Muscle of arm (tissue), 12 donors: Measurements from ENCODE around the gene PET100. TPM values are rescaled to one million over a fixed set of nuclear protein-coding genes. Genes with fewer than 3 reads are reported as not detected.

Experiments used
- DNase-seq: peaks from one replicate; pipeline ENCODE4 v3.0.0-alpha.2; 2013
- polyA plus RNA-seq, 12 donors: library from polyadenylated mRNA; unstranded; fragments of 120-200 nt; gene quantifications; one replicate each; pipeline ENCODE4 v1.2.1, GENCODE V29; 2013; ENCODE audit not compliant: insufficient read length in 12 of 12

PET100 gene
- polyA plus RNA-seq, 12 donors, result 46.7 to 76.9 (median 63.3) TPM; not detected in 1

DNA sequence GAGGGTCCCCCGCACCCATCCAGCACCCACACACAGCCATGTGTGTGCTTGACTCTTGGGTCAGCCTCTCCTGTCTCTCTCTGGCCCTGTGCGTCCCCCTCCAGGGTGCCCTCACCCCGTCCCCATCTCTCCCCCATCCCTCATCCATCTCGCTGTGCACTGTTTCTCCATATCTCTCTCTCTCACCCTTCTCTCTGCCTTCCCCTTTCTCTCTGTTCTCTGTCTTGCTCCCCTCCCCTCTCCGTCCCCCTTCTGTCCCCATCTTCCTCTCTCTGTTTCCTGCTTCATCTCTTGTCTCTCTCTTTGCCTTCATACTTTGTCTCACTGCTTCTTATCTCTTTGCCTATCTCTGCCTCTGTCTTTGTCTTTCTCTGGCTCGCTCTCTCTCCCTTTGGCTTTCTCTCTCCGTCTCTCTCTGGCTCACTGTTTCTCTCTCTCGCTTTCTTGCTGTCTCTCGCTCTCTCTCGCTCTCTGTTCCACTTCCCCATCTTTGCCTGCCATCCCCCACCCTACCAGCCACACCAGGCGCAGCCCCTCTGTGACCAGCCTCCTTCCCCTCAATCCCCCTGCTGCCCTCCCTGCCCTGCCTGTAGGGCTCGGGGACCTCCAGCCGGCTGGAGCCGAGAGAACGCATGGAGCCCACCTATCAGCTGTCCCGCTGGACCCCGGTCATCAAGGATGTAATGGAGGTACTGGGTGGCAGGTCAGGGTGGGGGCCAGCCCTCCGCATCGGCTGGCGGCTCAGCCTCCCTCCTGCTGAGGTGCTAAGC is 16.2 kb downstream of the PET100 start:
- no peak for DNase-seq

DNA sequence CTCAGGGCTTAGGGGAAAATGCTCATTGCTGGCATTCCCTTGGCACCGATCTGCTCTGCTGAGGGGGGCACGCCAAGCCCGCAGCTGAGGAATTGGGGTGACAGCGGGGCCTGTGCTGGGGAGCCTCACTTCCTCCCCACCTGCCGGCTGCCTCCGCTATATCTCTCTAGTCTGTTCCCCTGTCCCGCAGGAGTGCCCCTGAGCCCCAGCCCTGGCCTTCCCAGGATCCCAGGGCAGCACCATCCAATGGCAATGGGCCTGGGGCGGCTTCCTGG is 16.8 kb downstream of the PET100 start:
- DNase-seq, result no peak

DNA sequence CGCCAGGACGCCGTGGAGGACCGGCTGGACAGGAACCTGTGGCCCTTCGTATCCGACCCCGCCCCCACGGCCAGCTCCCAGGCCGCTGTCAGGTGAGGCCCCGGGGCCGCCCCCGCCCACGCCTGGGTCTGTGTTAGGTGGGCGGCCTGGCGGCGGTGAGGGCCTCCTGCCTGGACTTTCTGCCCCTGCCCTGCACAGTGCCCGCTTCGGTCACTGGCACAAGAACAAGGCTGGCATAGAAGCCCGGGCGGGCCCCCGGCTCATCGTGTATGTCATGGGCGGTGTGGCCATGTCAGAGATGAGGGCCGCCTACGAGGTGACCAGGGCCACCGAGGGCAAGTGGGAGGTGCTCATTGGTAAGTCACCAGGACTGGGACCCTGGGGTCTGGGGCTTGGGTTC is 17.6 kb downstream of the PET100 start:
- DNase-seq, result no peak

DNA sequence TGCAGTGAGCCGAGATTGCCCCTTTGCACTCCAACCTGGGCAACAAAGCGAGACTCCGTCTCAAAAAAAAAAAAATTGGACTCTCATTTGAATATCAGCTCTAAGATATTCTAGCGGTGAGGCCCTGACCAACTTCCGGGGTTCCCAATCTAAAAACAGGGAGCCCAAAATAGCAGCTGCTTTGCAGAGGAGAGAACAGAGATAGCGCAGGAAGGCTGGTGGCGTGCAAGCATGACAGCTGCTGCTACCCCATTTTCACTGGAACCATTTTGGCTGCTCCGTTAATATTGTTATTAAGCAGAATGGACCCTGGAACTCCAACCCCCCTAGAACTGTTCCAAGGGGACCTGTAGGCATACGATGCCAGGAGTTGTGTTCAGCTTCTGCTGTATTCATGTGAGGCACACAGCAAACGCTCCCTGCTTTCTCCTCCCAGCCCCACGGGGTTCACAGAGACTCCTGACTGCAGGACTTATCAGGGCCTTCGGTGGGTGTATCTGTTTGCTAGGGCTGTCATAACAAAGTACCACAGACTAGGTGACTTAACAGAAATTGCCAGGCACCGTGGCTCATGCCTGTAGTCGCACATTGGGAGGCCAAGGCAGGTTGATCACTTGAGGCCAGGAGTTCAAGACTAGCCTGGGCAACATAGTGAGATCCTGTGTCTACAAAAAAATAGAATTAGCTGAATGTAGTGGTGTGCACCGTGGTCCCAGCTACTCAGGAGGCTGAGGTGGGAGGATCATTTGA is 18.8 kb downstream of the PET100 start:
- no peak for DNase-seq

DNA sequence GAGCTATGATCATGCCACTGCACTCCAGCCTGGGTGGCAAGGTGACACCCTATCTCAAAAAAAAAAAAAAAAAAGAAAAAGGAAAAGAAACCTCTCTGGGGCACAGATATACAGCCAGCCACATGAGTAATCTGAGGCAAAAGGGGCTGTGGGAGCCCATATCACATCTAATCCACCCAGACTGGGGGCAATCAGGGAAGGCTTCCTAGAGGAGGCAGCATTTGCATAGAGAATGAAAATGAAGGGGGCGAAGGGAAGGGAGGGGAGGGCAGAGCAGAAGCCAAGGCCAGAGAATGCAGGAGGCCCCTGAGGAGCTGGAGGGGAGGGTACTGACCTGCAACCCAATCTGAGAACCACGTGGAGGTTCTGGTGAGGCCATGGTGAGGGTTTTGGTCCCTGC is 20.6 kb downstream of the PET100 start:
- no peak for DNase-seq

DNA sequence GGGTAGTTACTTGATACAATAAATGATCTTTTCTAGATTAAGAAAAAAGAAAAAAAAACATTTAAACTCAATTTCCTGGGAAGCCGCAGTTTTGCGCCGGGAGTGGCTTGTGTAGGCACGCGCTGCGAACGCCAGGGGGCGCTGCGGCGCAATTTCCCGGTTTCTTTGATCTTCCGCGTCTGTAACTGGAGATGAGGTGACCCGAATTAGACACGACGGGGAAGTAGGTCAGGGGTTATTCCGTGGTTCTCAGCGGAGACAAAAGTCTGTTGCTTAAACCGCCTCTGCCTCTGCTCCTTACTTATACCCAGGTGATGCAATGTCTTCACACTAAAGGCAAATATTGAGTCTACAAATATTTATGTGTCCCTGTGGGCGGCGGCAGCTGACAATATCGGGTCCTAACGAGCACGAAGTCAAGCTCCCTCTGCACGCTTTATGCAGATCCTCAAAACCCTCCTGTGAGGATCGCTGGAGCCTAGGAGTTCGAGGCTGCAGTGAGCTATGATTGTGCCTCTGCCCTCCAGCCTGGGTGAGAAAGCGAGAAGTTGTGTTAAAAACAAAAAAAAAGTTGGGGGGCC is 22.6 kb downstream of the PET100 start:
- peak; percentile 82 for DNase-seq

DNA sequence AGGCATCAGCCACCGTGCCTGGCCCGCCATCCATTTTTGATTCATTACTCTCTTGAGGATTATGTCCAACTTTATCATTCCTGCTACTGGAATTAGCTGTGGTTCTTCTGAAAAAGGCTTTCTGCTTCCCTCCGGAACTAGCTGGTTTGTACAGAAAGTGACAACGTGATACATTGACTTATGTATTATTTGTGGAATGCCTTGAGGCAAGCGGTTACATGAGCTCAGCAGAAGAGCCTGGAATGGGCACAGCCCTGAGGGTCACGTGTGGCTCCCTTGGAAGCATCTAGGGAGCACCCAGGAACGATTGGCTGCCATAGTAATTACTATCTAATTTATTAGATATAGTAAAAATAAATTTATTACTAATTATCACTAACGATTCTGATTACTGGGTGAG is 24.8 kb downstream of the PET100 start:
- no peak for DNase-seq

DNA sequence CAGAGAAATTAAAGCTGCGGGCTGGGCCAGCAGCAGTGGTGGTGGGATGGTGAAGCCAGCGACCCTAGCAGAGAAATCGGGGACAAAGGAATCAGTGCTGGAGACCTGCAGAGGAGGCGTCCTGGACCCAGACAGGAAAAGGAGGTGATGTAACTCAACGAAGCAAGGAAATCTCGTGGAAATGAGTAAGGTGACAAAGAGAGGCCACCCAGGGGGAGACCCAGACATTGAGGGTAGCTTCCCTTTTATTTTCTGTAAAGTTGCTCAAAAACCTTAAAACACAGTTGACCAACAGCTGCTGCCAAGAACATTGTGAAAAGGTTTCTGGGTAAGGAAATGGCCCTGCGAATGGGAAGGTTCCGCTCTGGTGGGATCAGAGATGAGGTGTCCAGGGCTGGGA is 26.0 kb downstream of the PET100 start:
- DNase-seq, result no peak

DNA sequence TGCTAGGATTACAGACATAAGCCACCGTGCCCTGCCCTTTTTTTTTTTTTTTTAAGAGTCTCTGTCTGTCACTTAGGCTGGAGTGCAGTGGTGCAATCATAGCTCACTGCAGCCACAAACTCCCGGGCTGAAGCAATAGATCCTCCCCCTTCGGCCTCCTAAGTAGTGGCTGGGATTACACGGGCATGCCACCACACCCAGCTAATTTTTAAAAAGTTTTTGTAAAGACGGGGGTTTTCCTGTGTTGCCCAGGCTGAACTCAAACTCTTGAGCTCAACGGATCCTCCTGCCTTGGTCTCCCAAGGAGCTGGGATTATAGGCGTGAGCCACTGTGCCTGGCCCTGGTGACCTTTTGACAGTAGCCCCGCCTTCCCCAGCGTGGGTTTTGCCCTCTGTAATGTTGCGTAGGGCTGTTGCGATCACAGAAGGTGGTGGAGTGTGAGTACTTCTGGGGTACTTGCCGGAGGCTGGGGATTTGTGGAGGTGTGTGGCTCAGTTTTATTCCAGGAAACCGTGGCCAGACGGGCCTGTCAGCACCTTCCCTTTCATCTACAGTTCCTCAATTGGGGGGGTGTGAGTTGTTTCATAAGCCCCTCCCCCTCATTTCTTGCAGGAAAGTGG is 27.6 kb downstream of the PET100 start:
- no peak for DNase-seq

DNA sequence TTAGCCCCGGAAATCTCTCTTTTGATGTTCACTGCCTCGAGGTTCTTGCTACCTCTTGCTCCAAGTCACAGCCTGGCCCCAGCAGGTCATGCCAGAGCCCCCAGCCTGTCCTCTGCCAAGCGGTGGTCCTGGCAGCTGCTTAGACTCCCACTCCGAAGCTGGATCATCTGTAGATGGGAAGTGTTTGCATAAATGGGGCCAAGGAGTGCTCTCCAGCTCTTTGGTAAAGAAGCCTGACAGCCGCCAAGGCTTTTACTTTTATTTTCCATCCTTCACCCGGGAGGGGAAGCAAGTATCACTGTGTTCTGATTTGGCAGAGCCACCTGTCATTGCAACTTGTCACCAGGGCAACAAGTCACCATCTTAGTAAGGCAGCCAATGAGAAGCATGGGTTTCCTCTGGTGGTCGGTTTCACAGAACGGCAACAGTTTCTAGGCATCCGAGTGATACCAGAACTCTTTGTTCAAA is 28.7 kb downstream of the PET100 start:
- no peak for DNase-seq

DNA sequence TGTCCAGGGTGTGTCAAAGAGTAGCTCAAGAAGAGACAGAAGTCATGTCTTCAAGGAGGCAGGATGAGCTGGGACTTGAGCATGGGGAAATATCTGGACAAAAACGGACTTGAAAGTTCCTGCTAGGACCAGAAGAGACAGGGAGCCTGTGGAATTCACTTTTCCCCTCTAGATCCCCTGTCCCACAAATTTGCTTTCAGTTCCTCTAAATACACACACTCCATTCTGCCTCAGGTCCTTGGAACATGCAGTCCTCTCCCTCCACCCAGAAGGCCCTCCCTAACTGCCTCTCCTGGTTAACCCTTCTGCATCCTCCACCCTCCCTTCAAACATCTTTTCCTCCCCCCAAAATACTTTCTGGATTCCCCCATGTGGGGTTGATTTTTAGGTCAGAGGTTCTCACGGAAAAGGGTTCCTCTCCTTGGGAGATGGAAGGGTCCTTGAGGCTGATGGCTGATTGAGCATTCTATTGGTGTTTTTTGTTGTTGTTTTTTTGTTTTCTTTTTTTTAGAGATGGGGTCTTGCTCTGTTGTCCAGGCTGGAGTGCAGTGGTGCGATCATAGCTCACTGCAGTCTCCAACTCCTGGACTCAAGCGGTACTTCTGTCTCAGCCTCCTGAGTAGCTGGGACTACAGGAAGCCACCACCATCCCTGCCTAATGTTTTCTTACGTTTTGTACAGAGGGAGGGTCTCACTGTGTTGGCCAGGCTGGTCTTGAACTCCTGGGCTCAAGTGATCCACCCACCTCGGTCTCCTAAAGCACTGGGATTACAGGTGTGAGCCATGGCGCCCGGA is 32.3 kb downstream of the PET100 start:
- DNase-seq, result no peak

DNA sequence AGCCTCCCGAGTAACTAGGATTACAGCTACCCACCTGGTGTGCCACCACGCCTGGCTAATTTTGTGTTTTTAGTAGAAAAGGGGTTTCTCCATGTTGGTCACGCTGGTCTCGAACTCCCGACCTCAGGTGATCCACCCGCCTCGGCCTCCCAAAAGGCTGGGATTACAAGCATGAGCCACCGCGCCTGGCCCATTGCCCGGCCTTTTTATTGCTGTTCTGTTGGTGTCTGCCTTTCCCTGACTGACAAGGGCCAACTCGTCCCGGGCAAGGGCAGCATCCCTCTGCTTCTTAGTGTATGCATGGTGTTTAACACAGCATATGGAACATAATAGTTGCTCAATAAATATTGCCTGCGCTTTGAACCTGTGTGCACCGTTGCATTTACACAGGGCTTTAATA is 33.1 kb downstream of the PET100 start:
- DNase-seq, result no peak

DNA sequence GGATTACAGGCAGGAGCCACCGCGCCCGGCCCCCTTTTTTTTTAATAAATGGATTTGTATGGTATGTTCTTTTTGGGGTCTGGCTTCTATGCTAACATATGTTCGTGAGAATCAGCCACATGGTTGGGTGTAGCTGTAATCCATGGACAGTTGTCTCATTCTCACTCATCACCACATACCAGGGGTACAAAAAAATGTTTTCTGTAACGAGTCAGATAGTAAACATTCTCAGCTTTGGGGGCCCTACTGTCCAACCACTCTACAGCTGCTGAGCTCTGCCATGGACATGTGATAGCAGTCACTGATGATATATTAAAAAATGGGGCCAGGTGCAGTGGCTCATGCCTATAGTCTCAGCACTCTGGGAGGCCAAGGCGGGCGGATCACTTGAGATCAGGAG is 34.1 kb downstream of the PET100 start:
- DNase-seq, result no peak

DNA sequence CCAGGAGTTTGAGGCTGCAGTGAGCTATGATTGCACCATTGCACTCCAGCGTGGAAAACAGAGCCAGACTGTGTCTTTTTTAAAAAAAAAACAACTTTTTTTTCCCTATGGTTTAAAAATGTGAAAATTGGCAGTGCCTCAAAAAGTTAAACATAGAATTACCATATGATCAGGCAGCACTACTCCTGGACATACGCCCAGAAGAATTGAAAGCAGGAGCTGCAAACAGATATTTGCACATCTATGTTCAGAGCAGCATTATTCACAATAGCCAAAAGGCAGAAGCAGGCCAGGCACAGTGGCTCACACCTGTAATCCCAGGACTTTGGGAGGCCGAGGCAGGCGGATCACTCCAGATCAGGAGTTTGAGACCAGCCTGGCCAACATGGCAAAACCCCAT is 35.5 kb downstream of the PET100 start:
- DNase-seq, result peak; percentile 79

DNA sequence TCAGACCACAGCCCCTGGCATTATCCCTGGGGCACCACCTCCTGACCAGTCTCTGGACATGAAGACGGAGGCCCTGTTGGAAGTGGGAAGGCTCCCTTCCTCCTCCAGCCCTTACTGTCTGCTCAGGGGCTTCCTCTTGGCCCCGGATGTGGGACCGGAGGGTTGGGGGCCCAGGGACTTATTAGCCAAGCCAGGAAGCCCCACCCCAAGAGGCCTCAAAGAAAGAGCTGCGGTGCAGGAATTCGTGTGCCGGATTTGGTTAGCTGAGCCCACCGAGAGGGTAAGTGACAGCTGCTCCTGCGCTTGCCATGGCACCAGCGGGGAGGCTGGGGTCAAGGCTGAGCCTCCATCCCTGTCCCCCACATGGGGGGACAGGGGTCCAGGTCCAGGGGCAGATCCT is 39.2 kb downstream of the PET100 start, which contains the start of gene RETN:
RETN (plus strand) TSS at position 208 of the 400 bp plus-strand sequence. CDS start 278 bp downstream, outside the sequence.
- DNase-seq, result no peak

DNA sequence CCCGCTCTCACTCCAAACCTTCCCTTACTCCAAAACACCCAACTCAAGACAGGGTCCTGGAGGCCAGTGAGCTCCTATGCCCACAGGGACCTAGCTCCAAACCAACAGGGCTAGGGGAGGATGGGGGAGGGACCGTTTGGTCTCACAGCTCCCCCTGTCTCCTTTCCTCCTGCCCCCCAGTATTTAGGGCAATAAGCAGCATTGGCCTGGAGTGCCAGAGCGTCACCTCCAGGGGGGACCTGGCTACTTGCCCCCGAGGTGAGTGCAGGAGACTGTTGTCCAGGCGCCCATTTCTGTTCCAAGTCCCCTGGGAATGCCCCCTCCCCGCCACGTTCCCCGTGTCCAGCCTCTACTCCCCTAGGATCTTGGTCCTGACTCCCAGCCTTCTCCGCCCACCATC is 40.0 kb downstream of the PET100 start:
- no peak for DNase-seq

DNA sequence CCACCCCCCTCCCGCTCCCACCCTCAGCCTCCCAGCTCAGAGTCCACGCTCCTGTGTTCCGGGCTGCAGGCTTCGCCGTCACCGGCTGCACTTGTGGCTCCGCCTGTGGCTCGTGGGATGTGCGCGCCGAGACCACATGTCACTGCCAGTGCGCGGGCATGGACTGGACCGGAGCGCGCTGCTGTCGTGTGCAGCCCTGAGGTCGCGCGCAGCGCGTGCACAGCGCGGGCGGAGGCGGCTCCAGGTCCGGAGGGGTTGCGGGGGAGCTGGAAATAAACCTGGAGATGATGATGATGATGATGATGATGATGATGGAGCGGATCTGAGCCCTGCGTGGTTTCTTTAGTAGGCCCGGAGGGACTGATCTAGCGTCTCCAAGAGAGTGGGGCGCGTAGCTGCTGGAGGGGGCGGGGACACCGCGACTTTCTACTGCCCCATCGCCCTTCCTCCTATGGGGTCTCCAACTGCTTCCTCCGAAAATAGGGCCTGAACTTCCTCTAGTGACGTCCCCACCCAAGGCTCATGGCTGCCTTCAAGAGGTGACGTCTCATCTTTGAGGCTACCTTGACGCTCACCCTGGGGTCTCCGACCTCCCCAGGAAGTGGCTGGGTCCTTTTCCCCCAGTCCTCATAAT is 40.7 kb downstream of the PET100 start:
- DNase-seq, result peak; percentile 16

DNA sequence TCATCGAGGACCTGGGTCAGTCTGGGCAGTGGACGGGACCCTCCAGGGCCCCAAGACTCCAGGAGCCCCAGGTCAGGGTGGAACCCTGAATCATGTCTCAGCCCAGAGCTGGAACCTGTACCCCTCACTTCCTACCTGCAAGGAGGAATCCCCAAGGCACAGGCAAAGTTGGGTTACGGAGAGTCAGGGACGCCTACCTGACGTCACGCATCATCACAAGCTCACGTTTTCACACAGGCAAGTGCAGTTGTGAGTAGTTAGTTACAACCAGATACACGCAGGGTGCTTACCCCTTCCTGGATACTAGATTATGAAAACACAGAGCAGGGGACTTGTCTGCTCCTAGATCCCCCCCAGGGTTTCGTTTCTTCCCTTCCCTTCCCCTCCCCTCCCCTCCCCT is 41.2 kb downstream of the PET100 start:
- no peak for DNase-seq

DNA sequence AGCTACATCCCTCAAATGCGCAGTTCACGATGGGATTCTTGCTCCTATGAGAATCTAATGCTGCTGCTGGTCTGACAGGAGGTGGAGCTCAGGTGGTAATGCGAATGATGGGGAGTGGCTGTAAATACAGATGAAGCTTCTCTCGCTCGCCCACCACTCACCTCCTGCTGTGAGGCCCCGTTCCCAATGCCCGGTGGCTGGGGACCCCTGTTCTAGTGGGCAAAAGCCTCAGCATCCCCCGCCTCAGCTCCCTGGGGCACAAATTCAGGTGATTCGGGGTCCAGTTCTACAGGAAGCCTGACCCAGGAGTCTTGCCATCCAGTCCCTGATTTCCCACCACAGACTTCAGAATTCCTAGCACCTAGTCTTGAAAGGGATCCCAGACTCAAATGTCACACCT is 42.9 kb downstream of the PET100 start:
- no peak for DNase-seq

DNA sequence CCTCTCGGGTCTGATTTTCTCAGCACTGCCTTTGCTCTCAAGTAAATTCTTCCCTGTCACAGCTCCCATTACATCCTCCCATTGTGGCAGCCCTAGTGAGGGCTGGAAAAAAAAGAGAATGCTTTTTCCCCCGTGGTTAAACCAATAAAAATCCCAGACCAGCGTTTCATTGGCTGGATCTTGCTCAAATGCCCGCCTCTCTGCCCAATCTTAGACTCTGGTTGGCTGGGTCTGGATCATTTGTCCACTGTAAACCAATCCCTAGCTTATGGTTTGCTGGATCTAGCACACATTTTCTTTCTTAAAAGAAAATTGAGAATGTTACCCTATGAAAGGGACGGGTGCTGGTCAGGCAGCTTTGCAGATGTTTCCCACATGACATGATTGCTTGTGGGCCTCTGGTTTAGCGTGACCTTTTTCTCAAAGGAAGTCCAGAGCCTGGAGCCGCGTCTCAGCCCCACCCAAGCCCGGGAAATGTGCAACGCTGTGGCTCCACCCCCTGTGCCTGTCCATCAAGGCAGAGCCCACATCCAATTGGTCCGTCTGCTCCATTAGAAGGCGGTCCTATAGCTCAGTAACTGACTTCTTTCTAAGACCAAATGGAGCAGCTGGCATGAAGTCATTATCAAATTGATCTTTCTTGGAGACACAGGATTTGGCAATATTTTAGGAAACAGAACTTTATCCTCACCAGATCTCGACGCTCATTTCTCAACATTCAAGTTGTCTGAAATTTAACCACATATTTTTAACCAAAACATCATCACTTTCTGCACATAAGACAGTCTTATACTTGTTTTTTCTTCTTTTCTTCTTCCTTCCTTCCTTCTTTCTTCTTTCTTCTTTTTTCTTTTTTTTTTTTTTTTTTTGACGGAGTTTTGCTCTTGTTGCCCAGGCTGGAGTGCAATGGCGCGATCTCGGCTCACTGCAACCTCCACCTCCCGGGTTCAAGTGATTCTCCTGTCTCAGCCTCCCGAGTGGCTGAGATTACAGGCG is 44.7 kb downstream of the PET100 start:
- peak; percentile 40 for DNase-seq
